GM20000 (cell line): Measurements from ENCODE around the gene CP.

ENCODE experiments used
- DNase-seq: peaks from one replicate; pipeline ENCODE4 v3.0.0; 2012; ENCODE audit warnings: low spot score
- CTCF ChIP-seq: IDR thresholded peaks from 2 replicates; pipeline ENCODE4 v1.5.1; 2012; ENCODE audit warnings: mild to moderate bottlenecking, control low read depth; ENCODE audit errors: extremely low read depth, missing control alignments

CP gene

GRCh38 chr3:149180057-149180573, 41.5 kb downstream of the CP start:
- no peak for DNase-seq
- no peak for TF ChIP-seq CTCF

GRCh38 chr3:149179220-149179619, 42.4 kb downstream of the CP start:
- no peak for DNase-seq
- TF ChIP-seq CTCF: no peak

- no peak for TF ChIP-seq CTCF
- DNase-seq: no peak
Measured at GRCh38 chr3:149177122-149177521, 44.5 kb downstream of the CP start.

- no peak for TF ChIP-seq CTCF
- peak; percentile 15 for DNase-seq
Measured at GRCh38 chr3:149174901-149175300, 46.7 kb downstream of the CP start.

- no peak for TF ChIP-seq CTCF
Measured at GRCh38 chr3:149170672-149171071, 51.0 kb downstream of the CP start.

GRCh38 chr3:149167898-149168297, 53.7 kb downstream of the CP start:
- TF ChIP-seq CTCF: no peak

More at GRCh38 chr3:149170672-149171071, 51.0 kb downstream of the CP start:
- DNase-seq: no peak

GRCh38 chr3:149163066-149163465, 58.6 kb downstream of the CP start:
- no peak for DNase-seq
- no peak for TF ChIP-seq CTCF

More at GRCh38 chr3:149167898-149168297, 53.7 kb downstream of the CP start:
- no peak for DNase-seq

- no peak for DNase-seq
- no peak for TF ChIP-seq CTCF
Measured at GRCh38 chr3:149162007-149162406, 59.6 kb downstream of the CP start.
